ENCODE measurements around the gene CIB2. TPM values are rescaled to one million over a fixed set of nuclear protein-coding genes. Genes with fewer than 3 reads are reported as not detected.

Gene CIB2
- total RNA-seq, 2 donors from 2014 or later: 0.67 to 1.8 TPM

DNA sequence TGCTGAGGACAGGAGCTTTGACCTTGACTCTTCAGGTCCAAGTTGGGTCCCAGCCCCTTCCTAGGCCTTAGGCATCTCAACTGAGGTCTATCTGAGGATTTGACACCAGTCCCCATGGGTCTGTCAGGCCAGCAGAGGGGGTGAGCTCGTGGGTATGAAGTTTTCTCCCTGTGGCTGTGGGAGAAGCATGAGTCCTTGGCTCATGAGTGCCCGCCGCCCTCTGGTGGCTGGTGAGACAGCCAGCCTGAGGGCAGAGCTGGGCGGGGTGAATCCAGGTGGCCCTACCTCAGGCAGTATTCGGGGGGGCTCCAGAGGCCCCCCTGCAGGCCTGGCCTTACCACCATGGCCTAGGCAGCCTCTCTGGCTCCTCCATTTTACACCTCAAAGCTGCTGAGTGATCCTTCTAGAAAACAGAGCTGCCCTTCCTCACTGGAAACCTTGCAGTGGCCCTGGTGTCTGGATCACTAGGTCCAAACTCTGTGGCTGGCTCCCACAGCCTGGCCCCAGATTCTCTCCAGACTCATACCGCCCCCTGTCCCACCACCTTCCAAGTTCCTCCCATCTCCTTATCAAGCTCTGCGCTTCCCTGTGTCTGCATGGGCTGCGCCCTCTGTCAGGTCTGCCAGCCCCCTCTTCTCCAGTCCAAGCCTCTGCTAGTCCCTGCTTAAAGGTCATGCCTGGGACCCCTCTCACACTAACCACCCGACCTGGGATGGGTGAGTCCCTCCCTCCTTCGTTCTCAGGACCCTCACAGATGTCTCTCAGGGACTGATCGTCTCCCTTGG lies 22.8 kb downstream of the CIB2 start:
- H3K4me1 Mint-ChIP-seq (ENCODE audit: low read depth in 2 of 2): peaks cover 40 to 44% of the 10 kb centered on the region in 2 donors
- no peak overlapping the region for H3K27ac Mint-ChIP-seq

DNA sequence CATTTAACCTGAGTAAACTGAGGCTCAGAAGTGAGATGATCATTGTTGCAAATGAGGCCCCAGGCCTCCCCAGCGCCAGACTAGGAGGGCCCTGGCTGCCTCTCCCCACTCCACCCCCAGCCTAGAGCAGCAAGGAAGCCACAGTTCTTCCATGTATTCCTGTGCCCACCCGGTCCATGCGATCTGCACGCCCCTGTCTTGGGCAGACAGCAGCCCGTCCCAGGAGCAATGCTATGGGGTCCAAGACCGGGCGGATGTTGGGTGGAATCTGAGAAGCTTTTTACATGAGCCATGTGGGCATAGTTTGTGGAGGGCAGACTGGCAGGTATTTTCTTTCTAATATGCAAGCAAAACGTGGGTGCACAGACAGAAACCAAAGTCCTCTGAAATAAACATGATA lies 23.8 kb downstream of the CIB2 start:
- peaks cover 42 to 43% of the 10 kb centered on the region in 2 donors for H3K4me1 Mint-ChIP-seq (ENCODE audit: low read depth in 2 of 2)
- H3K4me3 Mint-ChIP-seq: no peak overlapping the region
- DNase-seq (ENCODE audit: low spot score): no peak
- no peaks in the 10 kb centered on the region for H3K36me3 Mint-ChIP-seq
- H3K27ac Mint-ChIP-seq: no peak overlapping the region
- ATAC-seq: no peak
- no peaks in the 10 kb centered on the region for H3K9me3 Mint-ChIP-seq
- no peaks in the 10 kb centered on the region for H3K27me3 Mint-ChIP-seq

More for the DNA sequence above, 22.8 kb downstream of the CIB2 start:
- Mint-ChIP-seq H3K27me3 (no peaks in the 10 kb centered on the region), H3K4me3 (no peak overlapping the region), H3K36me3 (no peaks in the 10 kb centered on the region), H3K9me3 (no peaks in the 10 kb centered on the region)
- DNase-seq (ENCODE audit: low spot score) (peak; percentile 83), ATAC-seq (peak; percentile 72 to 86)

DNA sequence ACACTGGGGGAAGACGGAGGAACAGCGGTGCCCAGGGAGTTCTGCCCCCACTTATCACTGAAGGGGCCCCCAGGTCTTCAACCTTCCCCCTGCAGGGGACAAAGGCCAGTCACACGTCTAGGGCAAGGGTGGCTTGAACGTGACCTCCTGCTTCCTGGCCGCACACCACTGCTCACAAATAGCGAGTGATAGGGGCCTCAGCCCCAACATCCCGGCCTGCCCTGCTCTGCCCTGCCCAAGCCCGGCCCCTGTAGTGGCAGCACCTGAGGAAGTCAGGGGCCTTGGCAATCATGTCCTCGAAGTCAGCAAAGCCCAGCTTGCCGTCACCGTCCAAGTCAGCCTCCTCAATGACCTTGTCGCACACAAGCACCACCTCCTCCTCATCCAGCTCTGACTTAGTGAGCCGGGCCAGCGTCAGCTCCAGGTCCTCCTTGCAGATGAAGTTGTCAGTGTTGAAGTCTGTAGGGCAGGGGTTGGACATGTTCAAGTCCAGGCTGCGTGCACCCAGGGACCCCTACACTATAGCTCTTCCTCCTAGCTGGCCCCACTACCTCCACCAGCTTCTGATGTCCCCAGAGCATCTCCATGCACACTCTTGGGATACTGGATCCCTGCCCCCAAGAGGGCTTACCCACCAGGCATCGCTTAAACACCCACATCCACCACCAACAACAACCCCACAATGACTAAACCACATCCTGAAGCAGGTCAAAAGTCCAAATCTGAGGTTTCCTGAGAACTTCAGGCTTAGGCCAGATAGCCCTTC lies 25.6 kb downstream of the CIB2 start:
- ATAC-seq (peak; percentile 43 to 52), DNase-seq (ENCODE audit: low spot score) (no peak)
- no peaks in the 10 kb centered on the region for H3K9me3 Mint-ChIP-seq
- peak overlapping the region; percentile 6 to 93 for H3K27ac Mint-ChIP-seq
- no peaks in the 10 kb centered on the region for H3K27me3 Mint-ChIP-seq
- peaks cover 42 to 43% of the 10 kb centered on the region in 2 donors for H3K4me1 Mint-ChIP-seq (ENCODE audit: low read depth in 2 of 2)
- no peaks in the 10 kb centered on the region for H3K36me3 Mint-ChIP-seq
- peak overlapping the region; percentile 82 for H3K4me3 Mint-ChIP-seq

DNA sequence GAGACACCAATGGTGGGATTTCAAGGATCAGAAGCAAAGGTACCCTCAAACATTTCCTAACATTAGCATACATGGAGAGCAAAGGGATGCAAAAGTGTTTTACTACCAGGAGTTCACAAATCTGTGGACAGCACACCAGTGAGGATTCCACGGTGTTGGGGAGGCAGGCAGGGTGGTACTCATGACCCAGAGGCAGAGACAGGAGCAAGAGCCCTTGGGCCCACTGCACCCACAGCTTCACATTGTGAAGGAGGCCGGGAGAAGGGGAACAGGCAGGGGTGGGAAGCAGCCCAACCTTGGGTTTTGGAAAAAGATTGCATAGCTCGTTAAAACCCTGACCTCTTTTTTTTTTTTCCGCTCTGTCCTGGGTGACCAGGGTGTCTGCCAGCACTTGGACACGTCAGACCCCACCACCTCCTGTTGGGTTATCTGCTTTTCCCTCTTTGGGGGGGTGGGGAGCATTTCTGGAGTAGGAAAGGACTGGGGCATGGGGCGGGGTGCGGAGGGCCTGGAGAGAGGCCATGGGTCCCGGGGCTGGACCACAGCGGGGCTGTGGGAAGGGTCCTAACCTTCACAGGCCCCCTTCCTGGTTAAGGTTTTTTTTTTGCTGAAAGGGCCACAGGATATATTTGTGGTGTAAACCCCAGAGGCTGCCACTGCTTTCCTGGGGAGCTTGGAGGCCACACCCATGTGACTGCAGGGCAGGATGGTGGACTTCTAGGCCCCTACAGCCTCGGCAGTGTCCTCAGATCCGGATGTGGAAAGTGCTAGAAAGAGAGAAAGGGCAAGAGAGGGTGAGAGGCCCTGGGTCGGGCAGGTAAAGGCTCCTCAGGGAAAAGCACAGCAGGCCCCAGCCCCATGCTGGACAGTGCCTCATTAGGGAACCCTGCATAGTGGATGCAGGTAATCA lies 26.4 kb downstream of the CIB2 start:
- DNase-seq (ENCODE audit: low spot score) (no peak), ATAC-seq (peak in 1 of 2 donors; percentile 26)
- Mint-ChIP-seq H3K4me3 (peak overlapping the region; percentile 82), H3K27ac (peak overlapping the region; percentile 89 to 93), H3K9me3 (no peaks in the 10 kb centered on the region), H3K36me3 (no peaks in the 10 kb centered on the region), H3K27me3 (peaks cover 0 to 2% of the 10 kb centered on the region in 2 donors), H3K4me1 (ENCODE audit: low read depth in 2 of 2) (peaks cover 42 to 43% of the 10 kb centered on the region in 2 donors)

DNA sequence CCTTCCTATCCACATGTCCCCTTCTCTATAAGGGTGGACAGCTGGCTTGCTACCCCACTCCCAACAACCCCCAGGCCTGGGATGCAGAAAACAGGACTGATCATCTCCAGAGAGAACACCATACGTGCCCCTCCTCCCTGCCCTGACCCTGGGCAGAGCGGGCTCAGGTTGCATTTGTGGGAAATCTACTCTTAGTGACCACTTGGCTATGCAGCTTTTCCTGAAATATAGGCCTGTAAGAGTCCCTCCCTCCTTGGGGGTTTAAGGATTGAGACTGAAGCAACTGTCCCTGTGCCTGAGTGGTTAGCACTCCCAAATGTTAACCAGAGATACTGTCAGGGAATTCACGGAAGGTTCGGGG lies 27.1 kb downstream of the CIB2 start:
- Mint-ChIP-seq H3K4me1 (ENCODE audit: low read depth in 2 of 2) (peaks cover 42 to 43% of the 10 kb centered on the region in 2 donors), H3K27ac (peak overlapping the region; percentile 89 to 93), H3K4me3 (peak overlapping the region; percentile 79), H3K27me3 (peaks cover 0 to 3% of the 10 kb centered on the region in 2 donors), H3K9me3 (no peaks in the 10 kb centered on the region), H3K36me3 (no peaks in the 10 kb centered on the region)
- DNase-seq (ENCODE audit: low spot score) (no peak), ATAC-seq (peak; percentile 21 to 55)

DNA sequence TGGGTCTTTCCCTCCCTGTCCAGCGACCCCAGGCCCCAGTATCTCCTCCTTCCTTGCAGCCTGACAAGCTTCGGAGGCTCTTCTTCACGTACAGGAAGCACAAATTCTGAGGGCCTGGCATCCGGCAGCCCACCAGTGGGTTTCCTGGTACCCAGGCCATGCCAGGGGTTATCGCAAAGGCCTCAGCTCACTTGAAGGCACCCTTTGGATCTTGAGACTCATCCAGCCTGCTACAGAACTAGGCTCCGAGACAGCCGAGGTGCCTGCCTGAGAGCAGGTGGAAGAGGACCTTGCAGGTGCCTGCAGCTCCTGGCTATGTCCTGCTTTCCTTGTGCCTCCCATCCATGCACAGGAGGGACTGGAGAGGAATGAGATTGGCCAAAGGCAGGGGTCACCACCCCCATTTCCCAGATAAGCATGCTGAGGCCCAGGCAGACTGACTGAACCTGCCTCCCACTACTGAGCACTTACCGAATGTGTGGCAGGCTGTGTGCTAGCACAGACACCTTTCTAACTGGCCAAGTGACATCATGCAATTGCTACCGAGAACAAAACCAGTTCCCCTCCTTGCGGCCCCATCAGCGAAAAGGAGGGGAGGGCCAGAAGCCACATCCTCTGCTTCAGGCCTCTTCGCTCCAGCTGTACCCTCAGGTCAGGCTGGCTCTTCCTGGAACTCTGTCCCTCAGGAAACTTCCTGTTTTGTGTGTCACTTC lies 27.7 kb downstream of the CIB2 start:
- Mint-ChIP-seq H3K27ac (peak overlapping the region; percentile 89 to 93), H3K36me3 (no peaks in the 10 kb centered on the region), H3K9me3 (no peaks in the 10 kb centered on the region), H3K27me3 (peaks cover 0 to 3% of the 10 kb centered on the region in 2 donors), H3K4me1 (ENCODE audit: low read depth in 2 of 2) (peaks cover 39% of the 10 kb centered on the region in 2 donors), H3K4me3 (peak overlapping the region; percentile 79)
- ATAC-seq (peak; percentile 83 to 89), DNase-seq (ENCODE audit: low spot score) (peak; percentile 83)

DNA sequence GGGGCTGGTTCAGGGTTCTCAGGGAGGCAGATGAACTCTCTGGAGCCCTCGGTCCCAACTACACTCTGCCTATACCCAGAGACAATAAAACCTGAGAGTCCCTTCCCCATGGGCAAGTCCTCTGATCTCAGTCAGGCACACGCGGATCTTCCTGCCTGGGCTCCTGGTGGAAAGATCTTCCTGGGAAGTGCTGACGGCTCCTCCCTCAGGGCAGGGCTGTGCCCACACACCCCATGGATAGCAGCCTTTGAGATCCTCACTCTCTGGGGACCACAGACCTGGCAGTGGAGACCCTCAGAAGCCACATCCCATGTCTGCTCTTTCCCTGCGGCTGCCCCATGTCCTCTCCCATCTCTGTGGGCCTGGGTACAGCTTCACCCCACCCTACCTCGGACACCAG lies 28.5 kb downstream of the CIB2 start:
- H3K4me1 Mint-ChIP-seq (ENCODE audit: low read depth in 2 of 2): peaks cover 38 to 39% of the 10 kb centered on the region in 2 donors
- no peak overlapping the region for H3K4me3 Mint-ChIP-seq
- ATAC-seq (no peak), DNase-seq (ENCODE audit: low spot score) (no peak)
- peaks cover 0 to 3% of the 10 kb centered on the region in 2 donors for H3K27me3 Mint-ChIP-seq
- no peaks in the 10 kb centered on the region for H3K36me3 Mint-ChIP-seq
- H3K27ac Mint-ChIP-seq: peak overlapping the region in 1 of 2 donors; percentile 93
- no peaks in the 10 kb centered on the region for H3K9me3 Mint-ChIP-seq

DNA sequence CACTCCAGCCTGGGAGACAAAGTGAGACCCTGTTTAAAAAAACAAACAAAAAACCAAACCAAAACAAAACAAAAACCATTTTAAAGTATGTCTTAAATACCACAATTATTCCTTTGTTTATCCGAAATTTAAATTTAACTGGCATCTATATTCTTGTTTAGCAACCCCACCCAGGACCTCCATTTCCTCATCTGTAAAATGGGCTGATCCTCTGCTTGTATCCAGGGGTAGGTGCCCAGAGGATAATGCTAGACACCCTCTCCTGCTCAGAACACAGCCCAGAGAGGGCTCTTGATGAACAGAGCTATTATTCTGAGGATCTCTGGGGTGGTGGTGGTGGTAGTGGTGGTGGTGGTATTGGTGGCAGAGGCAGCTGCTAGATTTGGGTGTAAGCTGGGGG lies 29.0 kb downstream of the CIB2 start:
- Mint-ChIP-seq H3K9me3 (no peaks in the 10 kb centered on the region), H3K4me1 (ENCODE audit: low read depth in 2 of 2) (peaks cover 38 to 39% of the 10 kb centered on the region in 2 donors), H3K4me3 (no peak overlapping the region), H3K36me3 (no peaks in the 10 kb centered on the region), H3K27ac (peak overlapping the region in 1 of 2 donors; percentile 93), H3K27me3 (peaks cover 0 to 3% of the 10 kb centered on the region in 2 donors)
- DNase-seq (ENCODE audit: low spot score) (no peak), ATAC-seq (no peak)

DNA sequence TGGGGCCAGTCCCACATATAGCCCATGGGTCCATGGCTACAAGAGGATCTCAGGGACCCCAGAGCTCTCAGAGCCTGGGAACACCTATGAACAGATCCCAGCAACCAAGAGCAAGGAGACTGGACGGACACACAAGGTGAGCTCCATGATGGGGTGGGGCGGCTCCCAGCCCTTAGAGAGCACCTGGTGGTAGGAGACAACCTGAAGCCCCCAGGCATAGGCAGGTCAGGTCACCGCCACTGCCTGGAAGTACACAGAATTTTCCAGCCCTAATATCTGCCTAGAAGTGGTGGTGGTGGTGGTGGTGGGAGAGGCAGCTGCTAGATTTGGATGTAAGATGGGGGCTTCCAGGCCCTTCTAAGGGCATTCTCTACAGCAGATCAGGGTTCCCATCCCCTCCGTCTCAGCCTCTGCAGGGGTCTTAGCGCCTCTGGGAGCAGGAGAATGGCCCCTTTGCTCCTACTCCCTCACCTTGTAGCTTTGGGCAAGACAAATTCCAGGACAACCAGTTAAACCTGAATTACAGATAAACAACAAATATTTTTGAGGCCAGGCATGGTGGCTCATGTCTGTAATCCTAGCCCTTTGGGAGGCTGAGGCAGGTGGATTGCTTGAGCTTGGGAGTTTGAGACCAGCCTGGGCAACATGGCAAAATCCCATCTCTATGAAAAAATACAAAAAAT lies 29.7 kb downstream of the CIB2 start:
- H3K9me3 Mint-ChIP-seq: no peaks in the 10 kb centered on the region
- H3K36me3 Mint-ChIP-seq: no peaks in the 10 kb centered on the region
- ATAC-seq (no peak), DNase-seq (ENCODE audit: low spot score) (no peak)
- no peak overlapping the region for H3K27ac Mint-ChIP-seq
- no peak overlapping the region for H3K4me3 Mint-ChIP-seq
- H3K4me1 Mint-ChIP-seq (ENCODE audit: low read depth in 2 of 2): peaks cover 35 to 37% of the 10 kb centered on the region in 2 donors
- peaks cover 0 to 3% of the 10 kb centered on the region in 2 donors for H3K27me3 Mint-ChIP-seq

DNA sequence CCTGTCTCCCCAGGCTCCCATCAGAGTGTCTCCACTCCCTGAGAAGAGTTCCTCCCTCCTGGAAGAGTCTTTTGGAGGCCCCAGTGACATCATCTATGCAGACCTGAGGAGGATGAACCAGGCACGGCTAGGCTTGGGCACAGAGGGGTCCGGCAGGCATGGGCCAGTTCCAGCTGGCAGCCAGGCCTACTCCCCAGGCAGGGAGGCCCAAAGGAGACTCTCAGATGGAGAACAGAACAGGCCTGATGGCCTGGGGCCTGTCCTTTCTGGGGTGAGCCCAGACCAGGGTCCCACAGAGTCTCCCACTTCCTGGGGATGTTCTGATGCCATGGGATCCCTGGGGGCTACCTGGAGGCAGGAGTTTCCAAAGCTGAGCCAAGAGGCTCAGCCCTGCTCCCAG lies 30.4 kb downstream of the CIB2 start:
- Mint-ChIP-seq H3K27ac (no peak overlapping the region), H3K4me3 (no peak overlapping the region), H3K27me3 (peaks cover 0 to 3% of the 10 kb centered on the region in 2 donors), H3K36me3 (no peaks in the 10 kb centered on the region), H3K4me1 (ENCODE audit: low read depth in 2 of 2) (peaks cover 28 to 30% of the 10 kb centered on the region in 2 donors), H3K9me3 (no peaks in the 10 kb centered on the region)
- ATAC-seq (no peak), DNase-seq (ENCODE audit: low spot score) (no peak)

DNA sequence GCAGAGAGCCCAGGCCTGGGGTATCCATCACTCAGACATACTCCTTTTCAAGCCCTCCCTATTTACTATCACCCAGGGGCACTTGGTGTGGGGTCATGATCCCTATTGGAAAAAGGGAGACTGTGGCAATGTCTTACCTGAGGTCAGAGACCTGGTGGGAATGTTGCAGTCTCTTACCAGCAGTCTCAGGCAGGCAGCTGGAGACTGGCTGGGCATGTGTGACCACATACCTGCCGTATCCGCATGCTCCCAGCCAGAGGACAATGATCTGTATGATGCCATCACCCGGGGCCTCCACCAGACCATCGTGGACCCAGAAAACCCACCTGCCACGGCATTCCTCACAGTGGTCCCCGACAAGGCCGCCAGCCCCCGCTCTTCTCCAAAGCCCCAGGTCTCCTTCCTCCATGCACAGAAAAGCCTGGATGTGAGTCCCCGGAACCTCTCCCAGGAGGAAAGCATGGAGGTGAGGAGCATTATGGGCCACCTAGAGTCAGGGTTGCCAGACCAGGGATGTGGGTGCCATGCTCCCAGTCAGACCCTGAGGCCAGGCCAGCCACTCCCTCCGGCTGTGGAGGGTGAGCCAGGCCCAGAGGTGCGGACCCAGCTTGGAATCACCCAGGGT lies 33.0 kb downstream of the CIB2 start:
- peaks cover 0 to 8% of the 10 kb centered on the region in 2 donors for H3K27me3 Mint-ChIP-seq
- no peaks in the 10 kb centered on the region for H3K9me3 Mint-ChIP-seq
- no peak for ATAC-seq

DNA sequence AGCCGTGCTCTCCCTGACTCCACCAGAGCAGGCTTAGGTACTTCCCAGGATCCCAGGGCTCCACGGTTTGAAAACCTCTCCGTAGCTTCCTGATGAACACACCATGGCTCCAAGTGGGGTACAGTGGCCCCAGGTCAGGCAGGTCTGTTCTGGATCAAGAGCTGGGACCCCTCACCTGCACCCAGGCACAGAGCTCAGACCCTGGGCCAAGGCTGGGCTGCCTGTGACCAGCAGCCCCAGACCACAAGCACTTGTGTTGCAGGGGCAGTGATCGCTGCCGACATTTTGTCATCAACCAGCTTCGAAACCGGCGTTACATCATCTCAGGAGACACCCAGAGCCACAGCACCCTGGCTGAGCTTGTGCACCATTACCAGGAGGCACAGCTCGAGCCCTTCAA lies 33.6 kb downstream of the CIB2 start:
- no peaks in the 10 kb centered on the region for H3K36me3 Mint-ChIP-seq
- no peaks in the 10 kb centered on the region for H3K9me3 Mint-ChIP-seq
- no peak overlapping the region for H3K27ac Mint-ChIP-seq
- peaks cover 0 to 8% of the 10 kb centered on the region in 2 donors for H3K27me3 Mint-ChIP-seq
- H3K4me3 Mint-ChIP-seq: no peak overlapping the region
- ATAC-seq (no peak), DNase-seq (ENCODE audit: low spot score) (peak; percentile 42)
- no peaks in the 10 kb centered on the region for H3K4me1 Mint-ChIP-seq (ENCODE audit: low read depth in 2 of 2)

More for the DNA sequence above, 33.0 kb downstream of the CIB2 start:
- Mint-ChIP-seq H3K4me3 (no peak overlapping the region), H3K27ac (no peak overlapping the region), H3K36me3 (no peaks in the 10 kb centered on the region), H3K4me1 (ENCODE audit: low read depth in 2 of 2) (peaks cover 1 to 5% of the 10 kb centered on the region in 2 donors)
- peak; percentile 10 for DNase-seq (ENCODE audit: low spot score)
